Lower leg skin (tissue), 3 donors: ENCODE results near the gene KIF3B.

ENCODE experiments used
- CTCF ChIP-seq, 3 donors: fragments of 450-650 bp; IDR thresholded peaks; one replicate each; pipeline ENCODE4 v1.5.1; 2016; ENCODE audit warnings: antibody characterized with exemption in 3 of 3, mild to moderate bottlenecking in 3 of 3, moderate library complexity in 2 of 3
- POLR2A ChIP-seq, 2 donors: fragments of 450-650 bp; IDR thresholded peaks; one replicate each; pipeline ENCODE4 v1.6.1; 2016 to 2017; ENCODE audit warnings: antibody characterized with exemption in 2 of 2, mild to moderate bottlenecking in 1 of 2, moderate library complexity in 1 of 2

GRCh38 chr20:32234135-32234808 lies 43.2 kb upstream of the KIF3B start:
- TF ChIP-seq POLR2A (IDR thresholded peaks at IDR 0.05) = no peak
- TF ChIP-seq CTCF (IDR thresholded peaks at IDR 0.05) = no peak
